Peyer's patch (tissue), 4 donors: Measurements from ENCODE around the gene HEATR3.

Experiments
- CTCF ChIP-seq, 6 experiments: fragments of 450-650 bp in 4 of 6; fragments of 200-600 bp in 2 of 6; sonication (generic) in 1 of 6; IDR thresholded peaks; one replicate each; pipeline ENCODE4 v1.5.1; 2017 to 2019; ENCODE audit warnings: antibody characterized with exemption in 6 of 6, mild to moderate bottlenecking in 3 of 6, moderate library complexity in 1 of 6
- POLR2A ChIP-seq, 2 donors: fragments of 450-650 bp; IDR thresholded peaks; one replicate each; pipeline ENCODE4 v1.5.1; 2017; ENCODE audit warnings: antibody characterized with exemption in 2 of 2, mild to moderate bottlenecking in 2 of 2, moderate library complexity in 2 of 2

- peak; percentile 22 to 33 for TF ChIP-seq POLR2A (IDR thresholded peaks at IDR 0.05)
- peak in 1 of 6 experiments; percentile 28 for TF ChIP-seq CTCF (IDR thresholded peaks at IDR 0.05)
Observed at GRCh38 chr16:50065624-50066481, at the start of gene HEATR3.
